Breast epithelium (tissue), 4 donors: ENCODE results near the gene MRTFA. TPM values are rescaled to one million over a fixed set of nuclear protein-coding genes. Genes with fewer than 3 reads are reported as not detected.

Source experiments
- DNase-seq, 2 donors: peaks; one replicate each; pipeline ENCODE4 v3.0.0-alpha.2; 2019; ENCODE audit warnings: low spot score in 2 of 2
- H3K27ac ChIP-seq, 2 donors: fragments of 200-600 bp; sonication (generic) in 1 of 2; one replicate each; pipeline ENCODE4 v1.5.1; 2016 to 2019; ENCODE audit warnings: mild to moderate bottlenecking in 1 of 2
- H3K27me3 ChIP-seq, 2 donors: fragments of 200-600 bp; sonication (generic) in 1 of 2; one replicate each; pipeline versions ENCODE4 v1.5.1 to v1.6.0; 2017 to 2019; ENCODE audit warnings: control low read depth in 1 of 2, mild to moderate bottlenecking in 1 of 2
- H3K36me3 ChIP-seq: fragments of 200-600 bp; one replicate; pipeline ENCODE4 v1.5.1; 2019
- H3K4me1 ChIP-seq, 2 donors: fragments of 200-600 bp; sonication (generic); one replicate each; pipeline ENCODE4 v1.5.1; 2016 to 2019; ENCODE audit warnings: control low read depth in 1 of 2
- H3K4me3 ChIP-seq, 3 donors: fragments of 200-600 bp; sonication (generic); 1 replicate in 2 of 3; 2 replicates in 1 of 3; pipeline ENCODE4 v1.5.1; 2016 to 2019; ENCODE audit warnings: mild to moderate bottlenecking in 3 of 3, moderate library complexity in 2 of 3
- H3K9me3 ChIP-seq, 2 donors: fragments of 200-600 bp; sonication (generic) in 1 of 2; one replicate each; pipeline ENCODE4 v1.5.1; 2016 to 2019; ENCODE audit warnings: control low read depth in 1 of 2
- POLR2A ChIP-seq: fragments of 450-650 bp; IDR thresholded peaks from one replicate; pipeline ENCODE4 v1.6.1; 2016; ENCODE audit warnings: antibody characterized with exemption, mild to moderate bottlenecking, moderate library complexity
- POLR2AphosphoS5 ChIP-seq, 3 donors: sonication (generic); formaldehyde crosslinking; IDR thresholded peaks; one replicate each; pipeline ENCODE4 v1.6.1; 2017; ENCODE audit warnings: antibody characterized with exemption in 3 of 3
- intact Hi-C: fragments of 100-400 bp; cut with DNase I; formaldehyde crosslinking; loops from one replicate; pipeline ENCODE4 v1.15.1; 2023; ENCODE audit warnings: low total_unique reads
- total RNA-seq, 3 donors: library from RNA; depleted of rRNA; stranded (reverse); fragments of >200 nt; gene quantifications; one replicate each; pipeline ENCODE4 v1.1.0, GENCODE V29; 2016
- TF ChIP-seq, protein P1 (sequence below), 3 donors: fragments of 450-650 bp; IDR thresholded peaks; one replicate each; pipeline ENCODE4 v1.5.1; 2016 to 2017; ENCODE audit warnings: antibody characterized with exemption in 3 of 3, mild to moderate bottlenecking in 3 of 3, moderate library complexity in 3 of 3

Gene MRTFA
- total RNA-seq, 3 donors from 2014 or later, result 47.0 to 69.2 (median 65.7) TPM

- H3K9me3 ChIP-seq, result no peaks in the 10 kb centered on the region
- no peak for DNase-seq
- H3K4me3 ChIP-seq, result no peak overlapping the region
- TF ChIP-seq POLR2AphosphoS5 (IDR thresholded peaks at IDR 0.05), result no peak
- TF ChIP-seq POLR2A, result no peak
- TF ChIP-seq, protein P1, sequence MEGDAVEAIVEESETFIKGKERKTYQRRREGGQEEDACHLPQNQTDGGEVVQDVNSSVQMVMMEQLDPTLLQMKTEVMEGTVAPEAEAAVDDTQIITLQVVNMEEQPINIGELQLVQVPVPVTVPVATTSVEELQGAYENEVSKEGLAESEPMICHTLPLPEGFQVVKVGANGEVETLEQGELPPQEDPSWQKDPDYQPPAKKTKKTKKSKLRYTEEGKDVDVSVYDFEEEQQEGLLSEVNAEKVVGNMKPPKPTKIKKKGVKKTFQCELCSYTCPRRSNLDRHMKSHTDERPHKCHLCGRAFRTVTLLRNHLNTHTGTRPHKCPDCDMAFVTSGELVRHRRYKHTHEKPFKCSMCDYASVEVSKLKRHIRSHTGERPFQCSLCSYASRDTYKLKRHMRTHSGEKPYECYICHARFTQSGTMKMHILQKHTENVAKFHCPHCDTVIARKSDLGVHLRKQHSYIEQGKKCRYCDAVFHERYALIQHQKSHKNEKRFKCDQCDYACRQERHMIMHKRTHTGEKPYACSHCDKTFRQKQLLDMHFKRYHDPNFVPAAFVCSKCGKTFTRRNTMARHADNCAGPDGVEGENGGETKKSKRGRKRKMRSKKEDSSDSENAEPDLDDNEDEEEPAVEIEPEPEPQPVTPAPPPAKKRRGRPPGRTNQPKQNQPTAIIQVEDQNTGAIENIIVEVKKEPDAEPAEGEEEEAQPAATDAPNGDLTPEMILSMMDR (IDR thresholded peaks at IDR 0.05), result no peak
- H3K27ac ChIP-seq, result peak overlapping the region; percentile 36 to 68
- H3K4me1 ChIP-seq, result no peaks in the 10 kb centered on the region
- H3K36me3 ChIP-seq, result no peaks in the 10 kb centered on the region
- no peaks in the 10 kb centered on the region for H3K27me3 ChIP-seq
- intact Hi-C loops, result no loop called here
These were observed 32.3 kb upstream of the MRTFA start for GRCh38 chr22:40668611-40669411.

GRCh38 chr22:40666151-40666848 is 29.8 kb upstream of the MRTFA start:
- intact Hi-C loops, result no loop called here
- no peak for TF ChIP-seq POLR2AphosphoS5 (IDR thresholded peaks at IDR 0.05)
- TF ChIP-seq, protein P1 (IDR thresholded peaks at IDR 0.05), result no peak
- TF ChIP-seq POLR2A, result no peak
- DNase-seq, result no peak

GRCh38 chr22:40665312-40665711 is 28.8 kb upstream of the MRTFA start:
- no peak overlapping the region for H3K4me3 ChIP-seq
- no peaks in the 10 kb centered on the region for H3K27me3 ChIP-seq
- intact Hi-C loops, result no loop called here
- TF ChIP-seq POLR2AphosphoS5 (IDR thresholded peaks at IDR 0.05) (no peak), POLR2A (no peak)
- TF ChIP-seq, protein P1 (IDR thresholded peaks at IDR 0.05), result no peak
- peak overlapping the region; percentile 51 to 87 for H3K27ac ChIP-seq
- H3K36me3 ChIP-seq, result no peaks in the 10 kb centered on the region
- H3K9me3 ChIP-seq, result no peaks in the 10 kb centered on the region
- H3K4me1 ChIP-seq, result no peaks in the 10 kb centered on the region
- no peak for DNase-seq

More at GRCh38 chr22:40666151-40666848, 29.8 kb upstream of the MRTFA start:
- Histone ChIP-seq H3K4me1 (no peaks in the 10 kb centered on the region), H3K4me3 (no peak overlapping the region), H3K27ac (peak overlapping the region in 1 of 2 donors; percentile 87), H3K9me3 (no peaks in the 10 kb centered on the region), H3K27me3 (no peaks in the 10 kb centered on the region), H3K36me3 (no peaks in the 10 kb centered on the region)

- no peaks in the 10 kb centered on the region for H3K4me1 ChIP-seq
- no peak for DNase-seq
- intact Hi-C loops, result no loop called here
- no peak overlapping the region for H3K4me3 ChIP-seq
- no peaks in the 10 kb centered on the region for H3K27me3 ChIP-seq
- TF ChIP-seq, protein P1 (IDR thresholded peaks at IDR 0.05), result no peak
- TF ChIP-seq POLR2A, result no peak
- no peak for TF ChIP-seq POLR2AphosphoS5 (IDR thresholded peaks at IDR 0.05)
- no peaks in the 10 kb centered on the region for H3K36me3 ChIP-seq
- H3K9me3 ChIP-seq, result no peaks in the 10 kb centered on the region
- H3K27ac ChIP-seq, result no peak overlapping the region
These were observed 25.2 kb upstream of the MRTFA start for GRCh38 chr22:40661671-40662070.

- H3K36me3 ChIP-seq, result no peaks in the 10 kb centered on the region
- no peaks in the 10 kb centered on the region for H3K4me1 ChIP-seq
- TF ChIP-seq POLR2AphosphoS5 (IDR thresholded peaks at IDR 0.05), result no peak
- TF ChIP-seq POLR2A, result no peak
- TF ChIP-seq, protein P1 (IDR thresholded peaks at IDR 0.05), result no peak
- no peak overlapping the region for H3K27ac ChIP-seq
- DNase-seq, result no peak
- H3K4me3 ChIP-seq, result no peak overlapping the region
- H3K27me3 ChIP-seq, result no peaks in the 10 kb centered on the region
- H3K9me3 ChIP-seq, result no peaks in the 10 kb centered on the region
- intact Hi-C loops, result no loop called here
These were observed 24.2 kb upstream of the MRTFA start for GRCh38 chr22:40660730-40661129.
